GM10266 (cell line): ENCODE data around the gene ZNF705A.
"Not testable (repeated sequence)": the region's sequence is repeated elsewhere in the genome, so short reads cannot be mapped to it uniquely, and the experiment has no call there.

Experiments
- DNase-seq: peaks from one replicate; pipeline ENCODE4 v3.0.0; 2012; ENCODE audit errors: extremely low spot score
- TF ChIP-seq, protein P1 (sequence below): IDR thresholded peaks from 2 replicates; pipeline ENCODE4 v1.5.1; 2012; ENCODE audit warnings: mild to moderate bottlenecking, low read depth; ENCODE audit not compliant: control insufficient read depth, insufficient read depth; ENCODE audit errors: missing control alignments

The ZNF705A gene

DNA sequence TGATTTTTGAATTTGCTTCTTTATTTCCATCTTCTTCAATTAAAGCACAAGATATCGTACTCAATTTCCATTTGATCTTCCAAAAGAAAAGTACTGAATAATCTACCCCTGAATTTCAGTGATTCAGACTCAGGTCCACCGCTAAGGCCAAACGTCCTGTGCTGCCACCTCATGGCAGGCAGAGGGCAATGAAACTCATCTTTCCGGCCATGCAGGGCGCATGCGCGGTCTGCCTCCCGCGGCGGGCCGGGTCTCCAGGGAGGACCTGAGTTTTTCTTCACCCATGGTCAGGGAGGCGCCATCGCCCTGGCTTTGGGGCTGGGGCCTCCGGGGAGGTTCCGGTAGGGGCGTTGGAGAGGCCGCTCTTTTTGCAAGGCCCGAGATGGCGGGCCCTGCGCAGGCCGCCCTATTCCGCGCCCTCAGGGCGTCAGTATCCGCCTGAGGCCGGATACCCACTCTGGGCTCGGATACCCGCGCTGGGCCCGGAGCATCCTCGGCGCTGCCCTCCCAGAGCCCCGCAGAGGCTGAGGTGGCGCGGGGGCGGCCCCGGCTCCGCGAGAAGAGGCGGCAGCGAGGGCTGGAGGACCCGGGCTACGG, 23.3 kb downstream of the ZNF705A start:
- DNase-seq, result peak; percentile 72
- TF ChIP-seq, protein P1, sequence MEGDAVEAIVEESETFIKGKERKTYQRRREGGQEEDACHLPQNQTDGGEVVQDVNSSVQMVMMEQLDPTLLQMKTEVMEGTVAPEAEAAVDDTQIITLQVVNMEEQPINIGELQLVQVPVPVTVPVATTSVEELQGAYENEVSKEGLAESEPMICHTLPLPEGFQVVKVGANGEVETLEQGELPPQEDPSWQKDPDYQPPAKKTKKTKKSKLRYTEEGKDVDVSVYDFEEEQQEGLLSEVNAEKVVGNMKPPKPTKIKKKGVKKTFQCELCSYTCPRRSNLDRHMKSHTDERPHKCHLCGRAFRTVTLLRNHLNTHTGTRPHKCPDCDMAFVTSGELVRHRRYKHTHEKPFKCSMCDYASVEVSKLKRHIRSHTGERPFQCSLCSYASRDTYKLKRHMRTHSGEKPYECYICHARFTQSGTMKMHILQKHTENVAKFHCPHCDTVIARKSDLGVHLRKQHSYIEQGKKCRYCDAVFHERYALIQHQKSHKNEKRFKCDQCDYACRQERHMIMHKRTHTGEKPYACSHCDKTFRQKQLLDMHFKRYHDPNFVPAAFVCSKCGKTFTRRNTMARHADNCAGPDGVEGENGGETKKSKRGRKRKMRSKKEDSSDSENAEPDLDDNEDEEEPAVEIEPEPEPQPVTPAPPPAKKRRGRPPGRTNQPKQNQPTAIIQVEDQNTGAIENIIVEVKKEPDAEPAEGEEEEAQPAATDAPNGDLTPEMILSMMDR, result peak; percentile 65

DNA sequence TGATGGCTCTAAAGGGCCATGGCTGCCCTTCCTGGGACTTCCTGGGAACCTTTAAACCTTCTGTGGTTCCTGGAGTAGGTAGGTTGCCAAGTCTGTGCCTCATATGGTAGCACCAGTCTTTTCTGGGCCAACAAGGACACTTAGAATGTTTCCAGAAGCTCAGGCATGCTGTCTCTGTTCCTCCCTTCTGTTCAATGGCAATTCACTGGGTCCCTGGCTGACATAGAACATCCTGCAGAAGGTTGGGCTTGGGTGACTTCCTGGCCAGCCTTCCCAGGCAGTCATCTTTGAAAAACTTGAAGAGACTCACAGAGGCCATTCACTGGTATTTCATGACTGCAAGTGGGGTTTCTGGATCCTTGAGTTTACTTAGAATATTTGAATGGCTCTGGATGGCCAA, 24.5 kb downstream of the ZNF705A start:
- DNase-seq, result not testable (repeated sequence)

DNA sequence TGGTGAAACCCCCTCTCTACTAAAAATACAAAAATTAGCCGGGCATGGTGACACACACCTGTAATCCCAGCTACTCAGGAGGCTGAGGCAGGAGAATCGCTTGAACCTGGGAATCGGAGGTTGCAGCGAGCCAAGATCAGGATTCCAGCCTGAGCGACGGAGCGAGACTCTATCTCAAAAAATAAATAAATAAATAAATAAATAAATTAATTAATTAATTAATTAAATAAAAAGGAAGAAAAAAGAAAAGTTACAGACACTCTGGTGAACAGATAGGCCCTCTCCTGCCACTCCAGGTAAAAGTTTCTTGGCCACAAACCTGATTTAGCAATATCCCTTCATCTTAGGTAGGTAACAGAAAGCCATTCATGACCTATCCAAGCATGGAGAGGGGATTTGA, 26.1 kb downstream of the ZNF705A start:
- not testable (repeated sequence) for DNase-seq

DNA sequence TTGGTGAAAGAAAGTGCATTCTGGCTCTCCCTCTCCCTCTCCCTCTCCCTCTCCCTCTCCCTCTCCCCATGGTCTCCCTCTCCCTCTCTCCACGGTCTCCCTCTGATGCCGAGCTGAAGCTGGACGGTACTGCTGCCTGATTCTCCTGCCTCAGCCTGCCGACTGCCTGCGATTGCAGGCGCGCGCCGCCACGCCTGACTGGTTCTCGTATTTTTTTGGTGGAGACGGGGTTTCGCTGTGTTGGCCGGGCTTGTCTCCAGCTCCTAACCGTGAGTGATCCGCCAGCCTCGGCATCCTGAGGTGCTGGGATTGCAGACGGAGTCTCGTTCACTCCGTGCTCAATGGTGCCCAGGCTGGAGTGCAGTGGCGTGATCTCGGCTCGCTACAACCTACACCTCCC, 26.5 kb downstream of the ZNF705A start:
- not testable (repeated sequence) for DNase-seq

DNA sequence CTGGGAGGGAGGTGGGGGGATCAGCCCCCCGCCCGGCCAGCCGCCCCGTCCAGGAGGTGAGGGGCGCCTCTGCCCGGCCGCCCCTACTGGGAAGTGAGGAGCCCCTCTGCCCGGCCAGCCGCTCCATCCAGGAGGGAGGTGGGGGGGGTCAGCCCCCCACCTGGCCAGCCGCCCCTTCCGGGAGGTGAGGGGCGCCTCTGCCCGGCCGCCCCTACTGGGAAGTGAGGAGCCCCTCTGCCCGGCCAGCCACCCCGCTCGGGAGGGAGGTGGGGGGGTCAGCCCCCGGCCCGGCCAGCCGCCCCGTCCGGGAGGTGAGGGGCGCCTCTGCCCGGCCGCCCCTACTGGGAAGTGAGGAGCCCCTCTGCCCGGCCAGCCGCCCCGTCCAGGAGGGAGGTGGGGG, 27.4 kb downstream of the ZNF705A start:
- DNase-seq, result not testable (repeated sequence)

DNA sequence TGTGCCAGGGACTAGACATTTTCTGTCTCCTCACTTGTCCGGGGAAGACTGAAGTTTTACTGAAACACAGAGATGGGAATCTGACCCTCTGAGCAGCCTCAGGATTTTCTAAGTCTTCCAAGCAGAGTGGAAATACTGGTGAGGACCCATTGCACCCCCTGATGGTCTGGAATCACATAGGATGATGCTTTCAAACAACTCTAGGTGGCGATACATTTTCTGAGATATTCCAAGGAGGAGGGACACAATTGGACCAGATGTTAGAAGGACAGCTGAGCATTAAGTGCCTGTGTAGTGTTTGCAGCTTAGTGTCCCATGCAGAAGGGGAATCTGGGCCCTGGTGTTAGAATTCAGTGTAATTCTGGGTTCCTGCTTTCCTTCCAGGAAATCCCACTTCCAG, 31.3 kb downstream of the ZNF705A start:
- DNase-seq, result not testable (repeated sequence)

DNA sequence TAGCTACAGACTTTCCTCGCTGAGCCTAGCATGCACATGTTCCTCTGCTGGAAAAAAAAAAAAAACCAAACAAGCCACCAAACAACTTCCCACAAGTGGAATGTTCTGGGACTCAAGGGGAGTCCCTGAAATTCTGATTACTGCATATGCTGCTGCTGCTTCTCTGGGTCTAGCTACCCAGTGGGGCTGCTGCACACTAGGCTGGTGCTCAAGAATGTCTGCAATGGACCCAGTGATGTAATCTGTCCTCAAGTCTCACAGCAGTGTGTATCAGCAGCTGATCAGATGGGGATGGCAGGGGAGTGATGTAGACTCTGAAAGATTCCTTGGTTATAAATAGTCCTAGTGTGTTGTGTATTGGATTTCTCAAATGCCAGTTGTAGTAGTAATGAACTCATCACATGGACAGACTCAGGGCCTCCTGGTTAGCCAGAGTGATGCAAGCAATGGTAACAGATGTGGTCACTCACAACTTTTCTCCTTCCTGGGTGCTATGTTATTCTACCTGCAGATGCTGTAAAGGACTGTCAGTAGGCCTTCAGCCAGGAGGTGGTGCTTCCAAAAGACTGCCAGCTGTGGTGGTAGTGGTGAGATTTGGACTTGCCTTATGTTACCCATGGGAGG, 41.0 kb downstream of the ZNF705A start:
- DNase-seq, result not testable (repeated sequence)

DNA sequence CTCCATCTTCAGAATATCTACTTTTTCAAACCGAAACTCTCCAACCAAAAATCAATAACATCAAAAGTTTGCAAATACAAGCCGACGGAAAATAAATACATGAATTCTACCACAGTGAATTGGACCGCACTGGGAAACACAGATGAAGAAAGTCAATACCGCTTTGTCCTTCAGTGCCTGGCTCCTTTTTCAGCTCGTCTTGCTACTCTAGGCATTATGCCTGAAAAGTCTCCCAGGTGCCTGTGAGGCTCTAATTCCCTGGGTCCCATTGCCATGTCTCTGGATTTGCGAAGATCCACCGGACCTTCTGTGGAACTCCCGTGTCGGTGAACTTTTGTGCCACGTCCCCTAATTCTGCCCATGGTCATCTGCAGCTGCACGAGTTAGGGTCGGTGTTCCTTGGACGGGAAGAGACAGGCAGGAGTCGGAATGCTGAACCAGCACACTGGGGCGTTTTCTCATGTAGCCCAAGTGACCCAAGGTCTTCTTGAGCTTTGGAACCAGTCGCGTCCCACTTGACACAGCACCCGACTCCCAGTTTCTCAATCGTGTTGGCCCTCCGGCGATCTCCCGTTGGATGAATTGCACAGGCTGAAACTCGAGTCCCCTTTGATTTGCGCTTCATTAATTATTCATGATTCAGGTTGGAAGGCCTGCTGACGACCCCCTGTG, 62.0 kb downstream of the ZNF705A start:
- DNase-seq, result not testable (repeated sequence)

DNA sequence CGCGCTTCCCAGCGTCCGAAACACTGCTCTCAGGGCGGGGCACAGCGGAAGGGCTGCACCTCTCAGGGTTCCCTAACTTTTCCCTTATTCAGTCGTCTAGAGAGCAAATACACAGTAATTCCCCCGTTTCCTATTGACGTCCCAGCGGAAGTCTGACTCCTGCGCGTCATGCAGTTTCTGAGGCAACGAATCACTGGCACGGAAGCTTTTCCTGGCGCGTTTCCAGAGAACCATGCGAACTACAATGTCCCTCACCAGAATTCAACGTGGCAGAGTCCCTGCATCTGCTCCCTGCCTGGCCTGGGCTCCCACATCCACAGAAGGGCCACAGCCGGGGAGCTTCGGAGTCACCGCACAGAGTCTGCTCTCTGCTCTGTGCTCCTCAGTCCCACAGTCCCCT, 64.6 kb downstream of the ZNF705A start:
- DNase-seq, result not testable (repeated sequence)

DNA sequence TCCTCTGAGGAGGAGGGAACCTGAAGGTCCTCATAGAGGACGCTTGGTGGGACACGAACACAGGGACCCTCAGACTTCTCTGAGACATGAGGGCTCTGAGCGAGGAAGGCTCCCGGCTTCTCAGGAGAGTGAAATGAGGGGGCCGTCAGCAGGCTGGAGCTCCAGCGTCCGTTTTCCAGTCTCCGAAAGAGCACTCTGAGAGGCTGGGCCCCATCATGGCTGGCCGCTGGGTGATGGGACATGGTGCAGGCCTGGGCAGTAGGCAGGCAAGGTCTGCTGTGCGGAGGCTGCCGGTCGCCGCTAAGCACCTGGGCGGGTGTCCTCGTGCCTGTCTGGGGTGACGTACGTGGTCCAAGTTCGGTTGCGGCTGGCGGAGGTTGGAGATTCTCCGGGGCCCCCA, 65.0 kb downstream of the ZNF705A start:
- not testable (repeated sequence) for DNase-seq

DNA sequence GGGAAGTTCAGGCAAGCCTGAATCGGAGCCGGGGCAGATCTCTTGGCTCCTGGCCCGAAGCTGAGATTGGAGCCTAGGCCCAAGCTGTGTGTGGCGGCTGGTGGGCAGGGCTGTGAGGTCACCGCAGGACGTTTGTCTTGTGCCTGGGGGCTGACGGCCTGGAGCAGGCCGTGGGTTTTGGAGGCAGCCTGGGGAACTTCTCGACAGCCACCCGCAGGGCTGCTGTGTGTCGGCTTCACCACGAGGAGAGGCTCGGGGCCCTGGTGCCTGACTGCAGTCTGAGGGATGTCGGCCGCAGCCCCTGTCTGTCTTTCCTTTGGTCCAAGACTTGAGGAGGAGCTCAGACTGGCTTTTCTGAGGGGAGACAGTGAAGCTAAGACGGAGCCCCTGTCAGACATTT, 65.5 kb downstream of the ZNF705A start:
- DNase-seq, result not testable (repeated sequence)

DNA sequence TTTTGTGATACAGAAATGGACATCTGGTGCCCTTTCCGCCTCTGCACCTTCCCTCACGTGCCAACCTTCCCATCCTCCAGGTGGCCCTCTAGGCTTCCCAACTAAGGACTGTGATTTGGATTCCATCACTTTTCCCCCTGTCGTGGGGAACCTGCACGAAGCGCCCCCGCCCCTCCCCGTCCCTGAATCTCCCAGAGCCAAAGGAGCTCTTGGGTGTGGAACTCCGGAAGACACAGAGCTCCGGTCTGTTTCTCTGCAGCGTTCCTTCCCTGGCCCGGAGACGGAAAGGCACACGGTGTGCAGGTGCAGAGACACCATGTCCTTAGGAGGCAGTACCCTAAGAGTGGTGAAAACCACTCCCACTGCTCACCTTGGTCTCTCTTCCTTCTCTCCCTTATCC, 66.8 kb downstream of the ZNF705A start:
- DNase-seq, result not testable (repeated sequence)

DNA sequence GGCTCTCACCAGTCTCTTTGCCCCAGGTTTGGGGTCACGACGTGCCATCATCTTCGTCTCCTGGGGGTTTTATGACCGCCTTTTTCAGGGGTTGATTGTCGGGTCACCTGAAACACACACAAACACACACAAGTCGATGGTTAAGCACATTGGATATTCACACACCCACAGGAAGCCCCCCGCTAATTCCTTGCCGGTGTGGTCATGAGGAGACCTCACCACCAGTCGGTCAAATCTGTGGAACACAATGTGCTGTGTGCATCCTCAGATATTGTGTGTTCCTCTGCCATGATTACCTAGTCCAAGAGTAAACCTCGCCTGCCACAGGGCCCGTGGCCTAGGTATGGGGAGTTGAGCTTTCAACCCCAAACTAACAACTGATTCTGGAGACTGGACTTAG, 68.0 kb downstream of the ZNF705A start:
- not testable (repeated sequence) for DNase-seq

DNA sequence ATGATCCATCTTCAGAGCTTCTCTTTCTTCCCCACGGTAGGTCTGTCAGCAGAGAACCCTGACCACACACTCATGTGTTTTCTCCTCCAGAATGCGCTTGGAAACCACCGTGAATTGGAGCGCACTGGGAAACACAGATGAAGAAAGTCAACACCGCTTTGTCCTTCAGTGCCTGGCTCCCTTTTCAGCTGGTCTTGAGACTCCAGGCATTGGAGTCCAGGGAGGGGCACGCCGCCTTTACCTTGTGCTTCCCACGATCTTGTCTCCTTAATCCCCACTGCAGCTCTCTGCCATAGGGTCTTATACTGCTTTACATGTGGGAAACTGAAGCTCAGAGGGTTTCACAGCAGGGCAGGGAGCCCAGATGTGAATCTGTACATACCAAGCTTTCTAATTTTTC, 69.5 kb downstream of the ZNF705A start:
- TF ChIP-seq, protein P1, result no peak
- no peak for DNase-seq

DNA sequence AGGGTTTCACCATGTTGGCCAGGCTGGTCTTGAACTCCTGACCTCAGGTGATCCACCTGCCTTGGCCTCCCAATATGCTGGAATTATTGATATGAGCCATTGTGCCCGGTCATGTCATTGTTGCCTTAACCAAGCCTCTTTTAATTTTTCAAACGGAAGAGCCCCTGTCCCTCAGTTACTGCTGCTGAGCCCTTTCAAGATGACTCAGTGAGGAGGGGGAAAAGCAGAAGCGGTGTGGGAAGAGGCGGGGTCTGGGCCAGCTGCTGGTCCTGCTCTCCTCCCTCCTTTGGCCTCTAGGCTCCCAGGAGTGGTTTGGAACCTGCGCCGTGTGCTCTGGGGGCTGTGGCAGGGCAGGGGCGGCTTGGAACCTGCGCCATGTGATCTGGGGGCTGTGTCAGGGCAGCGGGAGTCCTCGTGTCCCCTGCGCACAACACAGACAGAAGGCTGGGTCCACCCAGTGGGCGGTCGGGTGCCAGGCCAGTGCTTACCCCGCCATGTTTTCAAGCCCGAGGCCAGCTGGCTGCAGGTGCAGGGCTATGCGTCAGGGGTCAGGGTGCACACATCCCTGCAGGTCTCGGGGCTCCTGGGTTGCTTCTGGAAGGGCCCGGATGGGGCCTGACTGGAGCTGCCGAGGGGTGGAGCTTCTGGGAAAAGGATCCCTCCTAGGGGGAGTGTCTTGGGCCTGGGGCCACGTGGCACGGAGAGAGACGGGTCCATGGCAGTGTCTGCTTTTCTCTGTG, 70.3 kb downstream of the ZNF705A start, which contains the start of gene FAM90A1:
Gene FAM90A1, minus strand, starts transcription at position 627 of the 740 bp plus-strand sequence. CDS start 2,786 bp downstream, outside the sequence.
- peak; percentile 5 for DNase-seq

DNA sequence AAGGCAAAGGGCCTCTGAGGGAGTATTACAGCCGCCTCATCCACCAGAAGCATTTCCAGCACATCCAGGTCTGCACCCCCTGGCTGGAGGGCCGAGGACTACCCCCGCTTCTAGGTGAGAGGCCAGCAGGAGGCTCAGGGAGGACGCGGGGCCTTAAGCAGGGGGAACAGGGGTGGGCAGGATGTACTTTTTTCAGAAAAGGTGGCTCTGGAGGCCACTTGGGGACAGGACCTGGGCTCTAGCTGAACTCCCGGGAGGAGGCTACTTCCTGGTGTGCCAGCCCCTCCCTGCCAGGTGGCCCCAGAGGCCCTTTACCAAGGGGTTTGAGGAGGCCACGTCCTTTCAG, 70.9 kb downstream of the ZNF705A start:
- DNase-seq, result not testable (repeated sequence)

DNA sequence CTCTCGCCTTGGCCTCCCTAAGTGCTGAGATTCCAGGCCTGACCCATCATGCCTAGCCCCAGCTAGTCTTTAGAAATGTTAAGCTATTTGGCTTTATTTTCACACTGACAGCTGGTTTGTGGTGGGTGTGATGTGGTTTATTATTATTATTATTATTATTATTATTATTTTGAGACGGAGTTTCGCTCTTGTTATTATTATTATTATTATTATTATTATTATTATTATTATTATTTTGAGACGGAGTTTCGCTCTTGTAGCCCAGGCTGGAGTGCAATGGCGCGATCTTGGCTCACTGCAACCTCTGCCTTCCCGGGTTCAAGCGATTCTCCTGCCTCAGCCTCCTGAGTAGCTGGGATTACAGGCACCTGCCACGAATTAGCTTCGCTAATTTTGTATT, 71.8 kb downstream of the ZNF705A start:
- not testable (repeated sequence) for DNase-seq

DNA sequence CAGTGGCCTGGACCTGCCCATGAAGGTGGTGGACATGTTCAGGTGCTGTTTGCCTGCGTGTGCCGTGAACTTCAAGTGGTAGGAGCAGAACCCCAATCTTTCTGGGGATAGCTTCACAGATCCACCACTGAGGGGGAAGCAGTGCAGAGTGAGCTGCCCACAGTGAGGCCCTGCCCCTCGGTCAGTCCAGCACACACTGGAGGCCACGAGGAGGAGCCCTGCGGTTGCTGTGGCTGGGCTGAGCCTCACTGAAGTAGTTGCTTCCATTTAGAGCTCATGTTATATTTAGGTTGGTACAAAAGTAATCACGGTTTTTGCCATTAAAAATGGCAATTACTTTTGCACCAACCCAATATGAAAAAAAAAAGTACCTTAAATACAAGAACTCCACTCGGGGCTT, 72.7 kb downstream of the ZNF705A start:
- not testable (repeated sequence) for DNase-seq
